HCT116 (cell line): ENCODE measurements around the gene DAPK1. TPM values are rescaled to one million over a fixed set of nuclear protein-coding genes. Genes with fewer than 3 reads are reported as not detected.

ENCODE experiments used
- ATAC-seq: fragments of 200-7000 bp; cut with Tn5 transposase; 2 replicates; pipeline ENCODE4 v1.9.1; 2020; ENCODE audit warnings: mild to moderate bottlenecking, moderate library complexity
- BruUV-seq: library from RNA; stranded (reverse); fragments of 400-500 nt; replicated peaks from 2 replicates; lab custom pipeline; 2021; lab: Mats Ljungman, UMichigan
- CTCF ChIA-PET: fragments of 300-600 bp; sonication (Branson Sonifier 250); formaldehyde crosslinking; loops from one replicate; lab custom pipeline; 2021; ENCODE audit warnings: antibody characterized with exemption; lab: Charles Lee
- POLR2A ChIA-PET: fragments of 300-600, 350-600 bp; sonication (Branson Sonifier 250); formaldehyde crosslinking; loops from one replicate; lab custom pipeline; 2021; ENCODE audit warnings: antibody characterized with exemption; lab: Charles Lee
- RAD21 ChIA-PET, 2 experiments: fragments of 300-600 bp; sonication (Branson Sonifier 250); formaldehyde crosslinking; loops; one replicate each; lab custom pipeline; 2023; ENCODE audit warnings: low total read pairs in 2 of 2; ENCODE audit not compliant: uncharacterized antibody in 2 of 2, unreplicated experiment in 2 of 2, low non-redundant PET in 1 of 2; lab: Charles Lee
- DNase-seq: peaks from one replicate; pipeline ENCODE4 v3.0.0-alpha.2; 2010; ENCODE audit warnings: low read depth, low spot score
- H2AFZ ChIP-seq: fragments of 200-600 bp; shearing (Covaris generic), sonication (generic); 2 replicates; pipeline ENCODE4 v1.6.1; 2017; ENCODE audit warnings: low read depth, mixed run types, mixed read lengths, antibody characterized with exemption, low read length; ENCODE audit not compliant: poor library complexity, severe bottlenecking
- H3K27ac ChIP-seq: 2 replicates; pipeline ENCODE4 v1.5.1; 2012; ENCODE audit warnings: low read depth, low read length
- H3K27me3 ChIP-seq: fragments of 200-600 bp; sonication (generic); 2 replicates; pipeline ENCODE4 v1.6.1; 2016; ENCODE audit warnings: mixed run types, low read length, mixed read lengths; ENCODE audit not compliant: insufficient read depth
- H3K36me3 ChIP-seq, 2 experiments: fragments of 200-500 bp in 1 of 2; fragments of 200-600 bp in 1 of 2; sonication (Bioruptor generic) in 1 of 2; sonication (generic) in 1 of 2; 2 replicates each; pipeline versions ENCODE4 v1.5.1 to v1.6.1; 2014 to 2016; ENCODE audit warnings: low read length in 2 of 2, inconsistent platforms in 1 of 2, mixed read lengths in 1 of 2, mixed run types in 1 of 2; ENCODE audit not compliant: insufficient read depth in 2 of 2, control insufficient read depth in 1 of 2
- H3K4me1 ChIP-seq, 2 experiments: fragments of 200-600 bp in 1 of 2; sonication (generic) in 1 of 2; 2 replicates each; pipeline versions ENCODE4 v1.5.1 to v1.6.1; 2012 to 2017; ENCODE audit warnings: low read length in 2 of 2, inconsistent platforms in 1 of 2, mild to moderate bottlenecking in 1 of 2, mixed read lengths in 1 of 2, mixed run types in 1 of 2, moderate library complexity in 1 of 2; ENCODE audit not compliant: insufficient read depth in 2 of 2, control insufficient read depth in 1 of 2
- H3K4me2 ChIP-seq: fragments of 200-600 bp; sonication (generic); 2 replicates; pipeline ENCODE4 v1.6.1; 2017; ENCODE audit warnings: mixed run types, low read length, mixed read lengths
- H3K4me3 ChIP-seq, 2 experiments: fragments of 200-600 bp in 1 of 2; sonication (generic) in 1 of 2; replicated peaks in 1 of 2; 2 replicates each; pipeline ENCODE4 v1.5.1; 2011 to 2016; ENCODE audit warnings: low read length in 2 of 2, control low read depth in 1 of 2, low read depth in 1 of 2, mild to moderate bottlenecking in 1 of 2, mixed read lengths in 1 of 2, mixed run types in 1 of 2
- H3K79me2 ChIP-seq: fragments of 200-600 bp; sonication (generic); 2 replicates; pipeline ENCODE4 v1.6.1; 2017; ENCODE audit warnings: mild to moderate bottlenecking, mixed run types, low read length, moderate library complexity, mixed read lengths; ENCODE audit not compliant: insufficient read depth
- H3K9ac ChIP-seq: fragments of 200-600 bp; sonication (generic); 2 replicates; pipeline ENCODE4 v1.6.1; 2016; ENCODE audit warnings: low read length, mixed read lengths
- H3K9me2 ChIP-seq: fragments of 200-600 bp; sonication (generic), shearing (Covaris generic); 2 replicates; pipeline ENCODE4 v1.6.1; 2017; ENCODE audit warnings: mixed run types, mild to moderate bottlenecking, moderate library complexity; ENCODE audit not compliant: insufficient read depth
- H3K9me3 ChIP-seq, 2 experiments: fragments of 200-500 bp in 1 of 2; fragments of 200-600 bp in 1 of 2; sonication (Bioruptor generic) in 1 of 2; sonication (generic) in 1 of 2; 2 replicates each; pipeline ENCODE4 v1.6.1; 2014 to 2017; ENCODE audit warnings: low read length in 2 of 2, mixed read lengths in 2 of 2, inconsistent platforms in 1 of 2, low read depth in 1 of 2, mild to moderate bottlenecking in 1 of 2, mixed run types in 1 of 2, moderate library complexity in 1 of 2; ENCODE audit not compliant: control insufficient read depth in 1 of 2, insufficient read depth in 1 of 2
- H4K20me1 ChIP-seq: fragments of 200-600 bp; sonication (generic), shearing (Covaris generic); 2 replicates; pipeline ENCODE4 v1.6.1; 2017; ENCODE audit warnings: mixed run types, mild to moderate bottlenecking, moderate library complexity; ENCODE audit not compliant: insufficient read depth
- CEBPB ChIP-seq: IDR thresholded peaks from 2 replicates; pipeline ENCODE4 v1.6.1; 2012; ENCODE audit warnings: low read depth
- EGR1 ChIP-seq: IDR thresholded peaks from 2 replicates; pipeline ENCODE4 v1.6.1; 2012; ENCODE audit warnings: low read depth
- ELF1 ChIP-seq: IDR thresholded peaks from 2 replicates; pipeline ENCODE4 v1.6.1; 2012; ENCODE audit warnings: low read depth, borderline replicate concordance
- EZH2 ChIP-seq: fragments of 200-600 bp; sonication (generic); IDR thresholded peaks from 2 replicates; pipeline ENCODE4 v1.6.1; 2017; ENCODE audit warnings: antibody characterized with exemption, mixed run types
- EZH2phosphoT487 ChIP-seq: fragments of 200-600 bp; IDR thresholded peaks from 2 replicates; pipeline ENCODE4 v1.6.1; 2018; ENCODE audit warnings: antibody characterized with exemption, borderline replicate concordance
- JUND ChIP-seq: IDR thresholded peaks from 2 replicates; pipeline ENCODE4 v1.6.1; 2012
- POLR2A ChIP-seq: IDR thresholded peaks from 2 replicates; pipeline ENCODE4 v1.7.0; 2011; ENCODE audit warnings: borderline replicate concordance; ENCODE audit not compliant: insufficient read depth, insufficient read length; ENCODE audit errors: extremely low read depth
- POLR2AphosphoS5 ChIP-seq: IDR thresholded peaks from 2 replicates; pipeline ENCODE4 v1.6.1; 2011; ENCODE audit warnings: mild to moderate bottlenecking, low read depth, low read length, moderate library complexity
- RAD21 ChIP-seq: IDR thresholded peaks from 2 replicates; pipeline ENCODE4 v1.6.1; 2012; ENCODE audit warnings: low read depth, mild to moderate bottlenecking
- SIN3A ChIP-seq: IDR thresholded peaks from 2 replicates; pipeline ENCODE4 v1.6.1; 2012; ENCODE audit warnings: low read depth
- SP1 ChIP-seq: IDR thresholded peaks from 2 replicates; pipeline ENCODE4 v1.6.1; 2012; ENCODE audit warnings: low read depth
- SRF ChIP-seq: IDR thresholded peaks from 2 replicates; pipeline ENCODE4 v1.6.1; 2012; ENCODE audit warnings: low read depth
- TCF7L2 ChIP-seq: IDR thresholded peaks from 2 replicates; pipeline ENCODE4 v1.7.0; 2011; ENCODE audit warnings: borderline replicate concordance, inconsistent platforms; ENCODE audit not compliant: insufficient read depth, insufficient read length; ENCODE audit errors: extremely low read depth
- YY1 ChIP-seq: IDR thresholded peaks from 2 replicates; pipeline ENCODE4 v1.6.1; 2011; ENCODE audit warnings: low read length, low read depth, moderate library complexity, mild to moderate bottlenecking; ENCODE audit not compliant: insufficient replicate concordance; ENCODE audit errors: extremely low read depth
- ZFX ChIP-seq: fragments of 450-650 bp; IDR thresholded peaks from 2 replicates; pipeline ENCODE4 v1.6.1; 2017
- intact Hi-C: fragments of 100-400 bp; cut with micrococcal nuclease; formaldehyde crosslinking; loops from 2 replicates; pipeline ENCODE4 v1.10.0; 2022
- total RNA-seq: library from RNA; stranded (reverse); gene quantifications from one replicate; pipeline ENCODE4 v1.2.1, GENCODE V29; 2021; ENCODE audit not compliant: unreplicated experiment
- TF ChIP-seq, protein P1 (sequence below), 3 experiments: fragments of 200-600 bp in 1 of 3; sonication (generic) in 1 of 3; IDR thresholded peaks in 2 of 3; conservative IDR thresholded peaks in 1 of 3; 2 replicates each; pipeline ENCODE4 v1.5.1; 2012 to 2017; ENCODE audit warnings: low read depth in 2 of 3, low read length in 2 of 3, antibody characterized with exemption in 1 of 3, borderline replicate concordance in 1 of 3, control low read depth in 1 of 3, mild to moderate bottlenecking in 1 of 3, mixed read lengths in 1 of 3, mixed run types in 1 of 3, moderate library complexity in 1 of 3; ENCODE audit not compliant: insufficient read depth in 1 of 3
- TF ChIP-seq, protein P2 (sequence below): IDR thresholded peaks from 2 replicates; pipeline ENCODE4 v1.6.1; 2012
- TF ChIP-seq, protein P3 (sequence below): IDR thresholded peaks from 2 replicates; pipeline ENCODE4 v1.6.1; 2012
- TF ChIP-seq, protein P4 (sequence below): IDR thresholded peaks from 2 replicates; pipeline ENCODE4 v1.6.1; 2011; ENCODE audit warnings: mild to moderate bottlenecking, low read length, moderate library complexity; ENCODE audit not compliant: insufficient replicate concordance; ENCODE audit errors: extremely low read depth

The DAPK1 gene
- total RNA-seq, 1 experiment from 2014 or later = 5.6 TPM

DNA sequence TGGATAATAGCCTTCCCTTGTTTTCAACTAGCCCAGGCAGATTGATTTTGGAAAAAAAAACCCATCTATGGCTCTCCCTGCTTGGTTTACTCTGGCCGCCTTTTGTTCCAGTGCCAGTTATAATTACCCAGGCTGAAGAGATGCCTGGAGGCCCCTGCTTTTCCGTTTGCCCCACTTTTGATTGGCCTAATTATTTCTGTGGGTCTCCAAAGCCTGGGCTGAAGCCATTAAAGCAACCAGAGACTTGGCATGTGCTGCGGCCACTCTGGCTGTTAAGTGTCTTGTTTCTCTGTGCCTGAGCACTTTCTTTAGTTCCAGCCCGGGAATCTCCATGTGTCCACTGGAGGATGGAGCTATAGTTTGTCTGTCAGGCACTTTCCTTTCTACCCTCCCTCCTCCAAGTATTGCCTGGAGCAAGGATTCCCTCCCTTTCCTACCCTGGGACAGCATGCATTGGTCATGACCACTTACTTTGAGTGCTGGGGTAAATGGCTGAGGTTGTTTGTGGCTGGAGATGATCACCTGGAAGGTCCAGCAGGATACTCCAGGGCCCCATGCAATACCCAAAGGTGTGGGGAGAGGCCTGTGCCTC, 123.2 kb downstream of the DAPK1 start:
- intact Hi-C loops = no loop called here
- H3K36me3 ChIP-seq = no peaks in the 10 kb centered on the region
- no peaks in the 10 kb centered on the region for H3K27me3 ChIP-seq
- BruUV-seq = no TSS peak
- no peaks in the 10 kb centered on the region for H3K9me3 ChIP-seq
- no peak for DNase-seq
- ChIA-PET CTCF (no interaction called here), RAD21 (no interaction called here), POLR2A (no interaction called here)
- H3K4me1 ChIP-seq = peaks cover 0 to 4% of the 10 kb centered on the region in 2 experiments; a peak in 2 of 4 replicates
- no peak for ATAC-seq
- no peak overlapping the region for H2AFZ ChIP-seq
- H3K27ac ChIP-seq = no peak overlapping the region
- H4K20me1 ChIP-seq = no peaks in the 10 kb centered on the region
- no peaks in the 10 kb centered on the region for H3K9me2 ChIP-seq
- no peak overlapping the region for H3K4me3 ChIP-seq
- TF ChIP-seq SIN3A (no peak), TCF7L2 (no peak), EZH2 (no peak), EZH2phosphoT487 (no peak), SRF (no peak), YY1 (no peak), CEBPB (no peak), POLR2A (no peak), POLR2AphosphoS5 (no peak), EGR1 (no peak), ZFX (no peak), ELF1 (no peak), SP1 (no peak), RAD21 (no peak), JUND (no peak)
- TF ChIP-seq, protein P1, sequence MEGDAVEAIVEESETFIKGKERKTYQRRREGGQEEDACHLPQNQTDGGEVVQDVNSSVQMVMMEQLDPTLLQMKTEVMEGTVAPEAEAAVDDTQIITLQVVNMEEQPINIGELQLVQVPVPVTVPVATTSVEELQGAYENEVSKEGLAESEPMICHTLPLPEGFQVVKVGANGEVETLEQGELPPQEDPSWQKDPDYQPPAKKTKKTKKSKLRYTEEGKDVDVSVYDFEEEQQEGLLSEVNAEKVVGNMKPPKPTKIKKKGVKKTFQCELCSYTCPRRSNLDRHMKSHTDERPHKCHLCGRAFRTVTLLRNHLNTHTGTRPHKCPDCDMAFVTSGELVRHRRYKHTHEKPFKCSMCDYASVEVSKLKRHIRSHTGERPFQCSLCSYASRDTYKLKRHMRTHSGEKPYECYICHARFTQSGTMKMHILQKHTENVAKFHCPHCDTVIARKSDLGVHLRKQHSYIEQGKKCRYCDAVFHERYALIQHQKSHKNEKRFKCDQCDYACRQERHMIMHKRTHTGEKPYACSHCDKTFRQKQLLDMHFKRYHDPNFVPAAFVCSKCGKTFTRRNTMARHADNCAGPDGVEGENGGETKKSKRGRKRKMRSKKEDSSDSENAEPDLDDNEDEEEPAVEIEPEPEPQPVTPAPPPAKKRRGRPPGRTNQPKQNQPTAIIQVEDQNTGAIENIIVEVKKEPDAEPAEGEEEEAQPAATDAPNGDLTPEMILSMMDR (IDR thresholded peaks at IDR 0.05 in 2 of 3, conservative IDR thresholded peaks at IDR 0.05 in 1 of 3; ENCODE audit: borderline replicate concordance in 1 of 3, insufficient read depth in 1 of 3, low read depth in 2 of 3, low read length in 2 of 3) = no peak
- TF ChIP-seq, protein P2, sequence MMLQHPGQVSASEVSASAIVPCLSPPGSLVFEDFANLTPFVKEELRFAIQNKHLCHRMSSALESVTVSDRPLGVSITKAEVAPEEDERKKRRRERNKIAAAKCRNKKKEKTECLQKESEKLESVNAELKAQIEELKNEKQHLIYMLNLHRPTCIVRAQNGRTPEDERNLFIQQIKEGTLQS = no peak
- TF ChIP-seq, protein P3, sequence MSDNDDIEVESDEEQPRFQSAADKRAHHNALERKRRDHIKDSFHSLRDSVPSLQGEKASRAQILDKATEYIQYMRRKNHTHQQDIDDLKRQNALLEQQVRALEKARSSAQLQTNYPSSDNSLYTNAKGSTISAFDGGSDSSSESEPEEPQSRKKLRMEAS = no peak
- TF ChIP-seq, protein P4, sequence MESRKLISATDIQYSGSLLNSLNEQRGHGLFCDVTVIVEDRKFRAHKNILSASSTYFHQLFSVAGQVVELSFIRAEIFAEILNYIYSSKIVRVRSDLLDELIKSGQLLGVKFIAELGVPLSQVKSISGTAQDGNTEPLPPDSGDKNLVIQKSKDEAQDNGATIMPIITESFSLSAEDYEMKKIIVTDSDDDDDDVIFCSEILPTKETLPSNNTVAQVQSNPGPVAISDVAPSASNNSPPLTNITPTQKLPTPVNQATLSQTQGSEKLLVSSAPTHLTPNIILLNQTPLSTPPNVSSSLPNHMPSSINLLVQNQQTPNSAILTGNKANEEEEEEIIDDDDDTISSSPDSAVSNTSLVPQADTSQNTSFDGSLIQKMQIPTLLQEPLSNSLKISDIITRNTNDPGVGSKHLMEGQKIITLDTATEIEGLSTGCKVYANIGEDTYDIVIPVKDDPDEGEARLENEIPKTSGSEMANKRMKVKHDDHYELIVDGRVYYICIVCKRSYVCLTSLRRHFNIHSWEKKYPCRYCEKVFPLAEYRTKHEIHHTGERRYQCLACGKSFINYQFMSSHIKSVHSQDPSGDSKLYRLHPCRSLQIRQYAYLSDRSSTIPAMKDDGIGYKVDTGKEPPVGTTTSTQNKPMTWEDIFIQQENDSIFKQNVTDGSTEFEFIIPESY = no peak
- no peak overlapping the region for H3K9ac ChIP-seq
- H3K79me2 ChIP-seq = no peaks in the 10 kb centered on the region
- H3K4me2 ChIP-seq = no peak overlapping the region
